ENCODE measurements around the gene DDA1. TPM values are rescaled to one million over a fixed set of nuclear protein-coding genes. Genes with fewer than 3 reads are reported as not detected.
A peak's percentile ranks its signal among the peaks of the same experiment; 100 is the strongest.

DDA1 gene
- total RNA-seq, 1 experiment from 2014 or later = 87.9 TPM

DNA sequence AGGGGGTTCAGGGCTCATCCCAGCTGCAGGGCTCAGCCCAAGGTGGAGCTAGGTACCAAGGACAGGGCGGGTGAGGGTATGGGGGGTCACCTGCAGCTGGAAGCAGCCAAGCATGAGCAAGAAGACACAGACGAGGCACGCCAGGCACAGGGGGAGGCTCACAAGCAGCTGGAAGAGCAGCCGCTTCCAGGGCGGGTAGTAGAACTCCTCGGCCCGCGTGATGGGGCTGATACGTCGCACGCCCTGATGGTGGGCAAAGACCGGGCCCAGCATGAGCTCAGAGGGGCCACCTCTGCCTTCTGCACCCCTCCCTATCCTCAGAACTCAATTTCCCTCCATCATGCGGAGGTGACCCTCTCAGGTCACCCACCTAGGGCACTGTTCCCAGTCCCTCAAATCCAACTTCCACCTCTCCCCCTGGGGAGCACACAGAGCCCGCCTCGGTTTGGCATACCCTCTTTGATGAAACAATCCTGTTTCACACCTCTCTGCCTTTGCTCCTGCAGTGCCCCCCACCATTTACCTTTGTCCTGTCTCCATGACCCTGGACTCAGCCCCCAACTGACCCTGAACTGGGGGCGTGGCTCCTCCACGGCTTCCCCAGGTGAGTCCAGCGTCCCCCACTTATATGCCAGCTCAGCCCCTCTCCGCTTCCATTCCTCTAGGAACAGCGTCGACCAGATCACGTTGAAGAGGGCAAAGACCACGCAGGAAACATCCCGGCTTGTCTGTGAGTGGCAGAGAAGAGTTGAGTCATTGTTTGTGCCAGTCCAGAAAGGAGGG is 21.1 kb downstream of the DDA1 start:
- no peak overlapping the region for H3K27ac ChIP-seq (ENCODE audit: low read length)
- CTCF ChIA-PET = interaction anchor here (0.5 kb wide), 1 partner anchor 27 kb away, joined by 11 read pairs; no protein-coding TSS in a partner anchor
- H3K9me3 ChIP-seq (ENCODE audit: low read length) = no peaks in the 10 kb centered on the region
- H3K9ac ChIP-seq (ENCODE audit: low read length) = no peak overlapping the region
- H3F3A ChIP-seq (ENCODE audit: low read length, unreplicated experiment) = no peaks in the 10 kb centered on the region
- no peak for DNase-seq
- peaks cover 6% of the 10 kb centered on the region for H3K4me1 ChIP-seq (ENCODE audit: insufficient read depth, low read length)
- TSS peak; percentile 16 for BruUV-seq (replicated peaks)
- H3K27me3 ChIP-seq (ENCODE audit: low read length) = no peaks in the 10 kb centered on the region
- no peaks in the 10 kb centered on the region for H4K20me1 ChIP-seq (ENCODE audit: low read length)
- intact Hi-C loops (cut with micrococcal nuclease) = no loop called here
- TF ChIP-seq EZH2phosphoT487 (IDR thresholded peaks at IDR 0.05; ENCODE audit: borderline replicate concordance, low read length) = no peak
- no peak for TF ChIP-seq CTCF (conservative IDR thresholded peaks at IDR 0.05; ENCODE audit: low read depth, low read length)
- TF ChIP-seq EZH2 (IDR thresholded peaks at IDR 0.05; ENCODE audit: low read length, unreplicated experiment) = no peak
- no peak overlapping the region for H3K4me3 ChIP-seq (ENCODE audit: low read length)
- no peak overlapping the region for H2AFZ ChIP-seq (ENCODE audit: low read length)
- H3K9me2 ChIP-seq (replicated peaks; ENCODE audit: low read length) = no peaks in the 10 kb centered on the region
- no peak overlapping the region for H3K4me2 ChIP-seq (ENCODE audit: low read length)
- POLR2A ChIA-PET (ENCODE audit: unreplicated experiment) = no interaction called here
- peaks cover 6% of the 10 kb centered on the region for H3K36me3 ChIP-seq (ENCODE audit: low read depth, low read length)
- ATAC-seq = no peak
- H3K79me2 ChIP-seq (ENCODE audit: low read length) = no peaks in the 10 kb centered on the region; the same call in 1 of the 2 replicates

DNA sequence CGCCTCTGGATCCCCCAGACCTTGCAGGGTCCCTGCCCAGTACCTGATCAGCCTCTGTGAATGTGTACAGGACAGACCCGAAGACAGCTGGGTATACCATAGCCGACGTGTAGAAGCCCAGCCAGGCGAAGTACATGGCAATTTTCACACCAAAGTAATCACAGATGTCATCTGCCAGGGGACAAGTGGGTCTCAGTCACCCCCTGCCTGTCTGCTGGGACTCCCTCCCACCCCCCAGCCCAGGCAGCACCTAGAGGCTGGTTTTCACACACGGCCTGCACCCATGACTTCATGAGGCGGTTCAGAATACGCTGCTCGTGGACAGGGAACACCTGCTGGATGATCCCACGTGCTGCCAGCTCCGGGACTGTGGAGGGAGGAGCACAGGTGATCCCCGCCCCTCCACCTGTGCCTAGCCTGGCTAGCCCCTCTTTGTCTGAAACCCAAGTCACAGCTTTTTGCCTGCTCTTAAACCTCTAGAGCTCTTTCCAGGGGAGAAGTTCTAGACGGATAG is 21.7 kb downstream of the DDA1 start:
- POLR2A ChIA-PET (ENCODE audit: unreplicated experiment) = no interaction called here
- H3K9me3 ChIP-seq (ENCODE audit: low read length) = no peaks in the 10 kb centered on the region
- H3K9ac ChIP-seq (ENCODE audit: low read length) = no peak overlapping the region
- no peak overlapping the region for H2AFZ ChIP-seq (ENCODE audit: low read length)
- intact Hi-C loops (cut with micrococcal nuclease) = no loop called here
- no peaks in the 10 kb centered on the region for H3K9me2 ChIP-seq (replicated peaks; ENCODE audit: low read length)
- peaks cover 10% of the 10 kb centered on the region for H3K4me1 ChIP-seq (ENCODE audit: insufficient read depth, low read length)
- H3K36me3 ChIP-seq (ENCODE audit: low read depth, low read length) = peaks cover 6% of the 10 kb centered on the region
- H4K20me1 ChIP-seq (ENCODE audit: low read length) = no peaks in the 10 kb centered on the region
- CTCF ChIA-PET = no interaction called here
- no TSS peak for BruUV-seq (replicated peaks)
- H3K79me2 ChIP-seq (ENCODE audit: low read length) = no peaks in the 10 kb centered on the region; the same call in 1 of the 2 replicates
- no peak overlapping the region for H3K4me2 ChIP-seq (ENCODE audit: low read length)
- H3K4me3 ChIP-seq (ENCODE audit: low read length) = no peak overlapping the region
- ATAC-seq (no peak), DNase-seq (no peak)
- H3K27me3 ChIP-seq (ENCODE audit: low read length) = no peaks in the 10 kb centered on the region
- no peak overlapping the region for H3K27ac ChIP-seq (ENCODE audit: low read length)
- TF ChIP-seq EZH2phosphoT487 (IDR thresholded peaks at IDR 0.05; ENCODE audit: borderline replicate concordance, low read length) (no peak), EZH2 (IDR thresholded peaks at IDR 0.05; ENCODE audit: low read length, unreplicated experiment) (no peak), CTCF (conservative IDR thresholded peaks at IDR 0.05; ENCODE audit: low read depth, low read length) (no peak)
- H3F3A ChIP-seq (ENCODE audit: low read length, unreplicated experiment) = no peaks in the 10 kb centered on the region

GRCh38 chr19:17332360-17332676 is 23.0 kb downstream of the DDA1 start:
- POLR2A ChIA-PET (ENCODE audit: unreplicated experiment) = interaction anchor here (2.0 kb wide), 1 partner anchor 23 kb away, joined by 11 read pairs; the partner anchor contains the start of gene DDA1
- Histone ChIP-seq H3K27me3 (ENCODE audit: low read length) (no peaks in the 10 kb centered on the region), H3F3A (ENCODE audit: low read length, unreplicated experiment) (no peaks in the 10 kb centered on the region), H3K4me2 (ENCODE audit: low read length) (no peak overlapping the region), H3K9me2 (replicated peaks; ENCODE audit: low read length) (no peaks in the 10 kb centered on the region), H3K4me1 (ENCODE audit: insufficient read depth, low read length) (peaks cover 10% of the 10 kb centered on the region), H4K20me1 (ENCODE audit: low read length) (no peaks in the 10 kb centered on the region), H3K36me3 (ENCODE audit: low read depth, low read length) (peaks cover 6% of the 10 kb centered on the region), H3K79me2 (ENCODE audit: low read length) (no peaks in the 10 kb centered on the region; the same call in 1 of the 2 replicates), H3K27ac (ENCODE audit: low read length) (no peak overlapping the region), H3K4me3 (ENCODE audit: low read length) (no peak overlapping the region), H3K9ac (ENCODE audit: low read length) (no peak overlapping the region), H3K9me3 (ENCODE audit: low read length) (no peaks in the 10 kb centered on the region), H2AFZ (ENCODE audit: low read length) (no peak overlapping the region)
- CTCF ChIA-PET = no interaction called here
- no peak for ATAC-seq
- intact Hi-C loops (cut with micrococcal nuclease) = no loop called here
- TF ChIP-seq EZH2 (IDR thresholded peaks at IDR 0.05; ENCODE audit: low read length, unreplicated experiment) (no peak), EZH2phosphoT487 (IDR thresholded peaks at IDR 0.05; ENCODE audit: borderline replicate concordance, low read length) (no peak), CTCF (conservative IDR thresholded peaks at IDR 0.05; ENCODE audit: low read depth, low read length) (no peak)
- no peak for DNase-seq
- no TSS peak for BruUV-seq (replicated peaks)
